ENCODE results near the gene FAM227B.

DNA sequence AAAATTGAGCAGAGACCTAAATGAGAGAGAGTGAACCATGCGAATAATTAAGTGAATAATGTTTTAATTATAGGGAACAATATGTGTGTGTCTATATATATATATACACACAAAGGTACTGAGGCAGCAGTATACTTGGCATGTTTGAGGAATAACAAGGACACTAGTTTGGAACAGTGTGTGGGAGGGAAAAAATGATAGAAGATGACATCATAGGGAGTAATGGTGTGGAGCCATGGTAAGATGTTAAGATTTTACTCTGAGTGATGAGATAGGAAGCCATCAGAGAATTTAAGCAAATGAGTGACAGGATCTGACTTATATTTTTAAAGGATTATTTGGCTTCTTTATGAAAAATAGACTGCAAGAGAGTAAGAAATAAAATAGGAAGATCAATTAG is 29.4 kb upstream of the FAM227B start:
- TF ChIP-seq SUZ12 (IDR thresholded peaks at IDR 0.05) (no peak), LEF1 (IDR thresholded peaks at IDR 0.05; ENCODE audit: borderline replicate concordance) (no peak), FOXA1 (IDR thresholded peaks at IDR 0.05) (no peak), NFRKB (IDR thresholded peaks at IDR 0.05) (no peak), BHLHE40 (IDR thresholded peaks at IDR 0.05; ENCODE audit: borderline replicate concordance) (no peak)
